Activated T-helper 1 cell treated with Interleukin-2 at 50 U/mL for 16 hours (primary cell): ENCODE measurements around the gene STXBP3.

ENCODE experiments used
- DNase-seq: peaks from one replicate; pipeline ENCODE4 v3.0.0-alpha.2; 2020; ENCODE audit warnings: low read depth

STXBP3 gene

DNA sequence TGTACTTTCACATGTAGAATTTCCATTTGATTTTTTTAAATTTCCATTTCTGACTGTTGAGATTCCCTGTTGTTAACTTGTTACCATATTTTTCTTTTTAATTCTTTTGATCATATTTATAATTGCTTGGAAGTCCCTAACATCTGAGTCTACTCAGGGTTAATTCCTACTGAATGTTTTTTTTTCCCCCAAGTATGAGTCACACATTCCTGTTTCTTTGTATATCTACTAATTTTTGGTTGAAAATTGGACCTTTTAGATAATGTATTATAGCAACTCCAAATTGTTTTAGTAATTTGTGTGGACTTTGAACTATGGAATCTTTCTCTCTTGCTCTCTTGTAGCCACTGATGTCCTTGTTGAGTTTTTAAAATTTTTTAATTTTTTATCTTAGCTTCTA is 54.6 kb downstream of the STXBP3 start:
- no peak for DNase-seq

DNA sequence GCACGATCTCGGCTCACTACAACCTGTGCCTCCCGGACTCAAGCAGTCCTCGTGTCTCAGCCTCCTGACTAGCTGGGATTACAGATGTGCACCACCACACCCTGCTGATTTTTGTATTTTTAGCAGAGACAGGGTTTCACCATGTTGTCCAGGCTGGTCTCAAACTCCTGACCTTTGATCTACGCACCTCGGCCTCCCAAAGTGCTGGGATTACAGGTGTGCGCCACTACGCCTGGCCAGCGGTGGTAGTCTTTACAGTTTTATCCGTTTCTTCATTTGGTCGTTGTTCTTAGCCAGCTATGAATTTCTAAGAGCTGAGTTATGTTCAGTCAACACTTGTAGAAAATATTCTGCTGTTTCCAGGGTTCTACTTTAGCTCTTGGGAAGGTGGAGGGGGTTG is 57.1 kb downstream of the STXBP3 start:
- DNase-seq, result no peak

DNA sequence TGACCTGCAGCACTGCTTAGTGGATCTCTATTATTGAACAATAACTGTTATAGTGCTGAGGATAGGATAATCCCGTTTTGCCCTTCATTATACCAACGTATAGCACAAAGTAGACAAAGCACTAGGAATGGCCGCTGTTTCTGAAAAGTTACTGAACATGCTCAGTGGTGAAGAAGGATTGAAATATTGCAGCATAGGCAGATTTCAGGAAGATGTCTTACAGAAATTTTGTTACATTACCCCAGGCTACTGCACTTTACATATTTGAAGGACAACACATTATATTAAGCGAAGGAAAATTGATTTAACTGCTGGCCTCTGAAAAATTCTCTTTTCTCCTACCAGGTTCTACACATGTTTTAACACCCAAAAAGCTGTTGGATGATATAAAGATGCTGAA is 62.0 kb downstream of the STXBP3 start:
- DNase-seq, result no peak

DNA sequence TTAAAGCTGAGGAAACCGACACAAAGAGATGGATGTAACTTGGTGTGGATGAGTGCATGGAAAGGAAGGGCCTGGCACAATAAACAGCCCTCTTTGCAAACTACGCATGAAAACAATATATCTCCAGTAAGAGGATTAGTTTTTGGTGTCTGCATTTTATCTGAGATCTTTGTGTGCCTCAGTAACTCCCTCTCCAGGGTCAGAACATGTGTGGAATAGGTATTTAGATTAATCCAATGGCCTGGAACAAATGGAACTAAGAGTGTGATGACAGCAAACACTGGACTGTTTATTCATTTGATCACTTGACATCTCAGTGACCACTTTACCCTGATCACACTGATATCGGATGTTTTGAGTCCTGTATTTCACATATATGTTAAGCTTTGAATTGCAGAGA is 65.1 kb downstream of the STXBP3 start:
- no peak for DNase-seq

DNA sequence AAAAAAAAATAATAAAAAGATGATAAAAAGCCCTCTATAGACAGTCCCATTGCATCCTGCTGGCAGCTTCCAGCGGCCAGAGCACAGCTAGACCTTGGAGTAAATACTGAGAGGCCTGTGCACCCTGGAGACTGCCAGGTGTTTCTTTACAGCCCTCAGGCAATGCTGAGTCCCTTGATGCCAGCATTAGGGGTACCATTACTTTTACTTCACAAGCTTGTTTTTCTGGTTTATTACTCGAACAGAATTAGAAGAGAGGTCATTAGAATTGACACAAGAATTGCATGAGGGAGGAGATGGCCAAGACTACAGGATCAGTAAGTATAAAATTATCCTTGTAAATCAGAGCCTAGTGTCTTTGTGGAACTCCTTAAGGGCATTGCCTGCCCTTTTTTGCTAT is 66.9 kb downstream of the STXBP3 start:
- no peak for DNase-seq

DNA sequence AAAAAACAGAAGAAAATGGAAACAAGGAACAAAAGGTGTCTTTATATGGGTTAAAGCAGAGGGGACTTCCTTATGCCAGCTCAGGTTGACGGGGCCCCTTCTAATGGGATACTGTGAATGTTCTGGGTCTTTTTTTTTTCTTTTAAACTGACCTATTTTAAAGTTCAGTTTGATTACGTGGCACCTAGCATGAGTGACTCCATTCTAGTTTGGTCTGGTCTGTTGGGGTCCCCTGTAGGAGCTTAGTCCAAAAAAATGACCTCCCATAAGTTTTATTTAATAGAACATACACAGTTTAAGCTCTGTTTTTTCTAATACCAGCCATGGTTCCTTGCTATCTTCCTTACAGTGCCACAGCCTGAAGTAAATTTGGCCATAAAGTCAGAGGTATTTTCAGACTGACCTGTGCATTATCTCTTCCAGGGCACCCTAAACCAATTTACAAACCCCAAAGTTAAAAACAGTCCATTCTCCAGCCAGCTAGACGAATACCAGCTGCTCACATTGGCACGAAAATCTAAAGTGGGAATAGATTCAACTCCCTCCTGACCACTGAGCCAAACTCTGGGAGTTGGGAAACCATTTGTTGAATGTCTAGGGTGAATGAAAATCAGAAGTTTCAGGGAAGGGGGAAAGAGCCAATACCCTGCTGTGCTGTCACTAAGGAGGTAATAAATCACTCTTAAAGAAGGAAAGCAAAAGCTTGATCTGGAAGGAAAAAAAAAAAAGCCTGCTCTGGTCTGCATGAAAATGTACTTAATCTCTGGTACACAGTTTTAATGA is 68.1 kb downstream of the STXBP3 start:
- DNase-seq, result no peak

DNA sequence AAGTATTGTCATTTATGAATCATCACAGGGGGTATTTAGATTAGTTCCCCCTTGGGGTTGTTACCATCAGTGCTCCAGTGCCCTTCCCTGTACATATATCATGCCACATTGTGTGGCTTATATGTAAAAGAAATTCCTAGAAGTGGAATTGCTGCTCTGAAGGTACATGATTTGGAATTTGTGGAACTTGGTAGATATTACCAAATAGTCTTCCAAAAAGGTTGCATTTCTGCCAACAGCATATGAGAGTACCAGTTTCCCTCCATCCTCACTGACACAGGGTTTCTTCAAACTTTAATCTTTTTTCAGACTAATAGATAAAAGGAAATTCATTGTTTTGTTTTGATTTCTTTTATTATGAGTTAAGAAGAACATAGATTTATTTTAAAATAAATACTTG is 69.1 kb downstream of the STXBP3 start:
- no peak for DNase-seq

DNA sequence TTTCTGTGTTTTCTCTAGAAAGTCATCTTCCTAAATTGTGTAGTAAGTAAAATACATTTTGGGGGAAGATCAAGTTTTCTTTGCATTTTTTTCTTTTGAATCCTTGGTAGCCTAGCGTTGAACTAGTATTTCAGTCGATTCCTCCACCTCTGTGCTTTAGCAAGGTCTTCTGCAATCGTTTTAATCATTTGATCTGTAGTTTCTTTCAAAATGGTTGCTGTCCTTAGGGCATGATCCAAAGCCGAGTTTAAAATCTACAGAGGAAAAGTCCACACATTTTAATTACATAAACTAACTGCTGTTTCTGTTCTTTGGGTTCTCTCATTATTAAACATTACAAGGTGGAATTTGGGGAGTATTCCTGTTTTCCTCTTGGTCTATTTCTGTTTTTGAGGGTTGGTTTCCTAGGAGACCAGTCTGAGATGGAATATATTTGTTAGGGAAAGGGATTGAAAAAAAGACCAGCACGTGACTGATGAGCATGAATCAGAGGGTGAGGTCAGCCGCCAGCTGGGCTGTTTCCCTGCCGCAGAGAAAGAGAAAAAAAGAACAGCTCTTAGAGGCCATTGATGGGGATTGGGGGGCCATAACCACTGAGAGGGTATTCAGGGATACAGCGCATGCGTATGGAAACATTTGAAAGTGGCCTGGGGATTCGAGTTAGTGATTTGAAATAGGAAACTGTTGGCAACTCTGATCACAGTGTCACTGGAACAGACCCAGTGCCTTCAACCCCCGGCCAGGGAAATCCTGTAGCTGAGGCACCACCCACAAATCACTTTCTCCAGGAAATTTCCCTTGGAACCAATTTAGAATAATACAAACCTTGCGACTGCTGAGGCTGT is 69.8 kb downstream of the STXBP3 start:
- no peak for DNase-seq

DNA sequence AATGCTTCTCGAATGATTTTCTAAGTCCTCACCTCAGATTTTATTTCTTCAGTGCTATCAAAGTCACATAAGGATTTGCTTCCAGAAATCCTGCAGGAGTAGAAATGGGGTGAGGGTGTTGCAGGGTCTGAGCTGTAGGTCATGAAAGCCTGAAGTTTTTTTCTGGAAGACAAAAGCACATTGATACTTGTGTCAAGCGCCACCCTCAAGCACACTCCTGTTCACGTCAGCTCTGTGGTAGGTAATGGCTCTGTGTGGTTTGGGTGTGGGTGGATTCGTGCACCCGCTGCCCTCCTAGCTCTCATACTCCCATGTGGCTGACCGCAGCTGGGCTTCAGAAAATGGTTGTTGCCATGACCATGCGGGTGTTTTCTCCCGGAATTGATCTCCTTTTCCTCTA is 70.5 kb downstream of the STXBP3 start:
- no peak for DNase-seq

DNA sequence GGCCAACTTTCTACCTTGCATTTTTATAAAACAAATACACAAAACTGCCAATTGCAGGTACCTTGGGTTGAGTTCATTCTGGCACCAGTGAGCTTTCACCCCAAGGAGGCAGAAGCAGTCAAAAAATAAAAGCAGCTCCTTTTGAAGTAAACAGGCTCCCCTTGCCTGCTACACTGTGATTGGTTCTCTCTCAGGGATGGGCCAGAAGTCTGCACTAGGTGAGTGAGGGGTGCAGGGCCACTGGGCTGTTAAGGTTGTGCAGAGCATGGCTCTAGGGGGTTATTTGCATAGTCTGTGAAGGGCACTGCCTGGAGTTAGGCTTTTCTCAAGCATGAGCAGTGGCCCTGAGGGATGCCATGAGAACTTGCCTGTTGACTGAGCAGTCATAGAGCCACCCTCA is 71.3 kb downstream of the STXBP3 start:
- no peak for DNase-seq

DNA sequence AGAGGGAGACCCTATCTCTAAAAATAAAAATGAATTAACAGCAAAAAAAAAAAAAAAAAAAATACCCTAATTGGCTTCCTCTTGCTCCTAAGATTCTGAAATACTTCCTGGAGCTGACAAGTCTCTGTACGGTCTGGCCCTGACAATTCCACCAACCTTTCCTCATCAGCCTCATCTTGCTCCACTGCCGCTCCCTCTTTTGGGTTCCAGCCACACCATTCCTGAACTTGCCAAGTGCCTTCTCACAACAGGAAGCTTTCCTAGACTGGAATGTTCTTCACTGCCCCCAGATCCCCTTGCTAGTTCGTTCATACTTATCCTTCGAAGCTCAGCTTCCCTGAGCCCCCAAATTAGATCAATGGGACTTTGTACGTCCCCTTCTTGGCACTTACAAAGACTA is 73.4 kb downstream of the STXBP3 start:
- no peak for DNase-seq

DNA sequence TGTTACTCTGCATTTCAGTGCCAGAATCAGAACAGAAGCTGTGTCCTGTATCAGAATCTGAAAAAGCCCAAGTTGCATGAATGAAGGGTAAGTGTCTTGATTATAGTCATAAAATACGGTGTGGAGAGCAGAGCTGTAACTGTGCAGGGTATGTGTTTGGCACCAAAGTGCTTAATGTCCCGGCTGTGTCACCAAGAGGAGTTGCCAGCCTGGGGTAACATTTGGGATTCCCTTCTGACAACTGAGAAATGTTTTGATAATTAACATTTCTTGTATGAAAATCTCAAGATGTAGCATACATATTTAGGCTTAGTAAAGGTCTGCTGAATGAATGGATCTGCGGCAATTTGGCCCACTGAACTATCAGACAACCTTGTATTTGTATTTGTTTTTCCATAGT is 77.2 kb downstream of the STXBP3 start:
- no peak for DNase-seq

DNA sequence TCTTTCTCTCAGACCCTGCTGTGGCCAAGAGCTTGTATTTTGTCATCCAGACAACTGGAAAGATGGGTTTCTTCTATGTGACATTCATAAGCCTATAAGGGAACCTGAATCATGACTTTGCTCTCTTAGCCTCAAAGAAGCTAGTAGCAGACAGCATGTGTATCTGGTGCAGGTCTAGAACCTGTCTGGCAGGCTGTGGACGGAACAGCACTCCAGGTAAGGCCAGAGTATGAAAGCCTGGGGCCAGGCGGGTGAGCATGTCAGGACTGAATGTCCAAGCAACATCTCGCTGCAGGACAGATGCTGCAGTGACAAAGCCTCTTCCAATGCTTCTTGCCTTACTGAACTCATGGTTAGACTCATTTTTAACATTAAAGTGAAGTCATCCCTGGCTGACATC is 77.6 kb downstream of the STXBP3 start:
- no peak for DNase-seq

DNA sequence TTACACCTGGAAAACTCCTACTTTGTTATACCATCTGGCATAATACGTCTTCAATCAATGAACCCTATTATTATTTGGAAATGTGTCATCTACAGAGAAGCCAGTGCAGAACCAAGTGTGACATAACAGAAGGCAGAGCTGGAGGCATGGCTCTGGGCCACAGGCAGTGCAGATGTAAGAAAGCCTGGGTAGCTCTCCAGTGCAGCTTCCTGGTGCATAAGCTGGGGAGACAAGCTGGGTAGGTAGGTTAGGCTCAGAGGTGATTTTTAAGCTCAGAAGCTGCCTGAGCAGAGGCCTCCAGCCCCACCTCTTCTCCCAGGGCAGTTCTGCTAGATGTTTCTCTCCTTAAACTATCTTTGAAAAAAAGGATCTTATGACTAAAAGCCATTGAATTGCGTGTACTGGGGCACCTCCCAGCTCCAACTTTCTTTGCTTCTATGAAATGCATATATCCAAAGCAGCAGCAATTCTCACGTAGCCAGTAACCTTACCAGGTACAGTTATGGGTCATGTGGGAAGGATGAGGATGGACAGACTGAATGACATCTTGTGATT is 79.7 kb downstream of the STXBP3 start:
- no peak for DNase-seq

DNA sequence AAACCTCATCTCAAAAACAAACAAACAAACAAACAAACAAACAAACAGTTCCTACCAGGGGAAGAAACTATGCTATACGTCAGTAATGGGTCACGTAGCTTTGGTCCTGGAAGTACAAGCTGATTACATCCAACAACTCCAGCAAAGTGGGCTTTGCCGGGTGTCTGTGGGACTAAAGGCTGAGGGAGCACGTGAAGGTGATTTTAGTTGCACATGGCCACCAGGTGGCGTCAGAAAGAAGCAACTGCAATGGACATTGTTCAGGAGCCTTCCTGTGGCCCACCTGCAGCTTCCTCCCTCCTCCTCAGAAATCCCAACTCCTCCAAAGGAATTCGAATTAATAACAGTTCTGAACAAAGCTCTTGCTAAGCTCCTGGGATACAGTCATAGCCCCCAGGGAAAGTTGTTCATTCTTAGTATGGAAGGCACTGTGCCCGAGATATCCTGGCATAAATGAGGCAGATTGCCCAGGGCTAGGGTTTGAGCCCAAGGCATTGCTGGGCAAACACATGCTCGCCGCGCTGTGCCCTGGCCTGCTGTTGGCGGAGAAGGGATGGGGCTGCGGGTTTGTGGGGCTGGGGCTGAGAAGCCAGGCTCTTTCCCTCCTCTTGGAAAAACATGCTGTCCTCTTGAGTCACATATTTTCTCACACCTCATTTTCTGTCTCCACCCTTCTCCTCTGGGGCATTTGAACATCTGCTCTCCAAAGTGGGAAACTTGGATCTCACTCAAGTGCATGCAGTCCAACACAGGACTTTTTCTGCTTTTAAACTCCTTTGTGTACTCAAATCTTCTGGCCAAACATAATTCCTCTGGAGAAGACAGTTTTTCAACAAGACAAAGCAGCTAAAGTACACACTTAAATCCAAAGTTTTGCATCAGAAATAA is 81.8 kb downstream of the STXBP3 start:
- DNase-seq, result peak; percentile 45

DNA sequence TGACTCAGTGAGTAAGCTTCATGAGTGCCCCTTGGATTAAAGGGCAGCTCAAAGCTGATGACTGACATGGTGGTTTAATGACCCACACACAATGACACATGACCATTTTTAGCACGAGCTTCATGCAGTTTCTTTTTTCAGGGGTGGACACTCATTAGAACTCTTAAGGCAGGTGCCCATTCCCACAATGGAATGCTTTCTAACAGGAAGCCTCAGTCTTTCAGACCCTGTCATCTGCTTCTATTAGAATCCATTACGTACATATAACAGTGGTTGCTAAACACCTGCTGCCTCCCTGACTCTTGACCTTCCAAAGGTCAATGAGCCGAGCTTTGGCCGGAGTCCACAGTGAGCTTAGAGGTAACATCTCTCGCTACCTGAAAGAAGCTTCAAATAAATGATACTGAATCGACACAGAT is 83.0 kb downstream of the STXBP3 start:
- no peak for DNase-seq

DNA sequence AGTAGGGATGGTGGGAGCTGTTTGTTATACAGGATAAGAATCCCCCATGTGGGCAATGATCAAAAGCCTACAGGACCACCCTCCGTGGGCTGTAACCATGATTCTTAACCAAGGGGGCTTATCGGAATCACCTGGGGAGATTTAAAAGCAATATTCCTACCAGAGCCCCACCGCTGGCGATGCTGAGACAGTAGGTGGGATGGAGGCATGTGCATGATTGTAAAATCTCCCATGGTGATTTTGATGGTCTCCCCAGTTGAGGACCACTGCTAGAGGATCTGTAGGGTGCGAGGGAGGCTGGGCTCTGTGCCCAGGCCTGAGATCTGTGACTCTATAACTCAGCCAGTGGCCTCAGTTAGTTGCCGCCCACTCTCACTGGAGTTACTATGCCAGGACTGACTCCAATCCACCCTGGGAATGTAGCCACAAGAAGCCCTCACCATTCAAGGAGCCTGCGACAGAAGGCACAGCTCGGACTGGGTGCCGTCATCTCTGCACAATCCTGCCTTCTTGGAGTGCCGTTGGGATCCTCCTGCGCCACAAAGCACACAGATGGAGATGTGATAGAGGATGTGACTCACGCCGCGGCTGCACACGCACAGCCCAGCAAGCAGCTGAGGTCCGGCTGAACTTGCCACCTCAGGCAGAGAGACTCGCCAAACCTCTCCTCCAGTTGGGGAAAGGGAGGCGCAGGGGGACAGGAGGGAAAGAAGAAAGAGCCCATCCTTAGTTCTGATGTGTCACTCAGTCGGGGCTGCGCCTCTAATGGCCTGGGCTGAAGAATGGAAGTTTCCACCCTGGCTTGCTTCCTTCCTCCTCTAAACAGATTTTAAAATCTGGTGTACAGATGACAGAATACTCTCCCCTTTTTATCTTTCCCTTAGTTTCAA is 83.9 kb downstream of the STXBP3 start:
- DNase-seq, result no peak

DNA sequence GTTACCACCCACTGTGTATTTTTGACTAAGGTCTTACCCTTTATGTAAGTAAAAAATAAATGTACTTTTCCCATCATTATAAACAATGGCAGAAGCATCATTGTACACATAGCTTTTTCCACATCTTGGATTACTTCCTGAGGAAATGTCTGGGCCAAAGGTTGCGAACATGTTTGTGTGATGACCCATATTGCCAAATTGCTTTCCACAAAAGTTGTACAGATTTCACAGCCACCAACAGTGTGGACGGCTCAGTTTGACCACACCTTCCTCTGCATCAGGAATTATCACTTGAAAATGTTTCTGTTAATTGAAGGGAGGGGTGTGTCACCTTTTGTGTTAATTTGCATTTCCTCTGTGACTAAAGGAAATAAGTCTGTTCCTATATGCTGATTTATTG is 84.8 kb downstream of the STXBP3 start:
- no peak for DNase-seq

DNA sequence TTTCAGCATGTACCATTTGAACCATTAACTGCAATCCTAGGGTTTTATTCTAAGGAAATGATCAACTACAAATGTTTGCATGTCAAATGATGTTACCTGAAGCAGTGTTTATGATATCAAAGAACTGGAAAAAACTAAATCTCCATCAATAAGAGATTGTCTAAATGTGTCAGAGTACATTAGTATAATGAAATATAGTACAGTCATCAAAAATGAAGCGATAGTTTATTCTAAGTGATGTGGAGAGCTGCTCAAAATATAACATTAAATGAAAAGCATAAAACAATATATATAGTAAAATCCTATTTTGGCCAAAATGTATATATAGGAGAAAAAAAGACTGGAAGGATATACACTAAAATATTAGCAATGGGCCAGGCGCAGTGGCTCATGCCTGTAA is 86.5 kb downstream of the STXBP3 start:
- no peak for DNase-seq

DNA sequence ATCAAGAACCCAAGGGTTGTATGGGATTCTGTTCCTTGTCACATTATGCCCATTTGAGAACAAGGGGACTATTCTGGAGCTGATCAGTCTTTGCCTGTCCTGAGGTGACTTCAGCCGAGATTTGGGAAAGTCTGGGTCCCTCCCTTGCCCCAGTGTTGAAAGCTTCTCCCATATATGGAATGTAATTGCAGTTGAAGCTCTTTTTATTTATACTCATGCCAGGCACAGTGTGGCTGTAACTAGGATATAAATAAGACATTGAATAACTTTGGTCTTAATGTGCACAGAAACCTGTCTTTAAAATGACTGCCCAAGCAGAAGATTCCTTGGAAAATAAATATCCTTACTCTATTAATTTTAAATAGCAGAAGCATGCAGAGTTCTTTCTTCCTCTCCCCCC is 95.2 kb downstream of the STXBP3 start:
- DNase-seq, result no peak

DNA sequence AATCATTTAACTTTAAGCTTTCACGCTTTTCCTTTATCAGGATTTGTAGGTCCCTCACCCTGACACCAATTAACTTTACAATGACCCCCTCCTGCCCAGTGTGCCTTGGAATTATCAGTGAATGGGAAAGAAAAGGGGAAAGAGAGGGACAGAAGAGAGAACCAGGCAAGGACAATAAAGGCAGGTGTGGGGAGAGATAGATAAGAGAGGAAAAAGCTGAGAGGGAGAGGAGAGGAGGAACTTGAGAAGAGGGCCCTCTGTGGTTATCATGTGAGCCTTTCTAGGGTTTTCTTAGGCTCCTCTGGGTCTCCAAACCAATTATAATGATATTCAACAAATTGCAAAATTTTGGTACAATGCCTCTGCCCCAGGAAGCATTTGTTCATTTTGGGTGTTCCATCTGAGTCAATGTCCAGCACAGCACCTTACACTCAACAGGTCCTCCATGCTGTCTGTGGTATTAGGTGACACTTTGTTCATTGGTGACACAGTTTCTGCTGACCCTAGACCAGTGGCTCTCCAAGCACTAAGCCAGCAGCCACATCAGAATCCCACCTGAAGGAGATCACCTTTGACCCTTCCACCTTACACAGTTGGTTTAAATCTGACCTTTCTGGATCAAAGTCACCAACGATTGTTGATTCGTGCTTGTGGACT is 96.2 kb downstream of the STXBP3 start:
- no peak for DNase-seq
